Uterus (tissue), 2 donors: ENCODE results near the gene IPPK.

Source experiments
- POLR2A ChIP-seq, 2 donors: fragments of 450-650 bp; IDR thresholded peaks; one replicate each; pipeline ENCODE4 v1.6.1; 2016; ENCODE audit warnings: antibody characterized with exemption in 2 of 2, mild to moderate bottlenecking in 1 of 2, moderate library complexity in 1 of 2
- TF ChIP-seq, protein P1 (sequence below), 4 experiments: fragments of 200-600 bp in 2 of 4; fragments of 450-650 bp in 2 of 4; sonication (generic) in 2 of 4; IDR thresholded peaks; one replicate each; pipeline ENCODE4 v1.5.1; 2016 to 2019; ENCODE audit warnings: antibody characterized with exemption in 4 of 4, mild to moderate bottlenecking in 2 of 4, moderate library complexity in 1 of 4

GRCh38 chr9:92711844-92712243 lies 41.9 kb upstream of the IPPK start:
- TF ChIP-seq, protein P1, sequence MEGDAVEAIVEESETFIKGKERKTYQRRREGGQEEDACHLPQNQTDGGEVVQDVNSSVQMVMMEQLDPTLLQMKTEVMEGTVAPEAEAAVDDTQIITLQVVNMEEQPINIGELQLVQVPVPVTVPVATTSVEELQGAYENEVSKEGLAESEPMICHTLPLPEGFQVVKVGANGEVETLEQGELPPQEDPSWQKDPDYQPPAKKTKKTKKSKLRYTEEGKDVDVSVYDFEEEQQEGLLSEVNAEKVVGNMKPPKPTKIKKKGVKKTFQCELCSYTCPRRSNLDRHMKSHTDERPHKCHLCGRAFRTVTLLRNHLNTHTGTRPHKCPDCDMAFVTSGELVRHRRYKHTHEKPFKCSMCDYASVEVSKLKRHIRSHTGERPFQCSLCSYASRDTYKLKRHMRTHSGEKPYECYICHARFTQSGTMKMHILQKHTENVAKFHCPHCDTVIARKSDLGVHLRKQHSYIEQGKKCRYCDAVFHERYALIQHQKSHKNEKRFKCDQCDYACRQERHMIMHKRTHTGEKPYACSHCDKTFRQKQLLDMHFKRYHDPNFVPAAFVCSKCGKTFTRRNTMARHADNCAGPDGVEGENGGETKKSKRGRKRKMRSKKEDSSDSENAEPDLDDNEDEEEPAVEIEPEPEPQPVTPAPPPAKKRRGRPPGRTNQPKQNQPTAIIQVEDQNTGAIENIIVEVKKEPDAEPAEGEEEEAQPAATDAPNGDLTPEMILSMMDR (IDR thresholded peaks at IDR 0.05) = no peak
- no peak for TF ChIP-seq POLR2A (IDR thresholded peaks at IDR 0.05)
